LoVo (cell line): ENCODE measurements around the gene TRAM2.

ENCODE experiments used
- DNase-seq: peaks from one replicate; pipeline ENCODE4 v3.0.0-alpha.2; 2016; ENCODE audit warnings: low spot score

The TRAM2 gene

GRCh38 chr6:52546678-52547077 is 30.2 kb downstream of the TRAM2 start:
- DNase-seq = no peak

GRCh38 chr6:52546192-52546591 is 30.7 kb downstream of the TRAM2 start:
- DNase-seq = no peak

DNA sequence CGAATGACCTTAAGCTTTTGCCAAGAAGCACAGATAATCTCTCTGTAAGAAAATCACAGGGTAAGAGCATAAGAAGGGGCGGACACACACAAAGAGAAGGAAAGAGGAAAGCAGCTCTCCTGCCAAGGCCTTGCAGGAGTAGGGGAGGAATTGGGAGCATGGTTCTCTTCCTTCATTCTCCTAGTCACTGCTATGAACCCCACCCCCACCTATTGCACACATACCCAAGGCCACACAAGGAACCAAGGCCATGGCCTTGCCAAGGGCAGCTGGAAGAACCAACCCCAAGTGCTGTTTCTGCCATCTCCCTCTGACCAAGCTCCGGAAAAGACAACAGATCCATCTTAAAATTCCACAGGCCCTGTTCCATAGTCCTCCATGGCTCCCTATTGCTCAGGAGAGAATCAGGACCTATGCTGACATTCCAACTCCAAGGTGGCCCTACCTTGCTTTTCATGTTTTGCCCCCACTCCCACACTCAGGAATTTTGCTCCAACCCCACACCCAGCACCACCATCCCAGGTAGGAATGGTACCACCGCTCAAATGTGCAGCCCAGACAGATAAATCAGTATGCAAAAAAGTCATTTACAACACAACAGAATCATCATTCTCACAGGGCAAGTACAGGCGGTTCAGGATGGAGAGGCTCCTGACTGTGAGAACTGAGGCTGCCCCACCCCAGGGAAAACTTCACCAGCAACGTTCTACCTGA is 31.3 kb downstream of the TRAM2 start:
- no peak for DNase-seq

GRCh38 chr6:52544602-52545405 is 32.1 kb downstream of the TRAM2 start:
- no peak for DNase-seq

- no peak for DNase-seq
Observed at GRCh38 chr6:52543729-52544601, 32.9 kb downstream of the TRAM2 start.

DNA sequence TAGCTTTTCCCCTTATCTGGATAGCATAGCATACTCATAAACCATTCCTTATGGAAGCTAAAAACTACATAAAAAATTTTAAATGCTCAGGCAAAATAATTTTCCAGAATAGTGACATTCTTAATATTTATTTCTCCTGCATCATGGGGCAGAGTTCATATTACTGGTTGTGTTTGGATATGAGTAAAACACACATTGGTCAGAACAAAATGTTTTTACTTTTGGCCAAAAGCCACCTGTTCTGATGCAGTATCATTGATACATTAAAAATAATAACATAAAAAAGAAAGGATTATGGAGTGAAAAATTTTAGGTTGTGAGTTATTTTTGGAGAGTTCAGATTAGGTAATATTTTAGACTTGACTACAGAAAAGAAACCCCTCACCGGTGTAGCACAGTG is 33.6 kb downstream of the TRAM2 start:
- DNase-seq = no peak

DNA sequence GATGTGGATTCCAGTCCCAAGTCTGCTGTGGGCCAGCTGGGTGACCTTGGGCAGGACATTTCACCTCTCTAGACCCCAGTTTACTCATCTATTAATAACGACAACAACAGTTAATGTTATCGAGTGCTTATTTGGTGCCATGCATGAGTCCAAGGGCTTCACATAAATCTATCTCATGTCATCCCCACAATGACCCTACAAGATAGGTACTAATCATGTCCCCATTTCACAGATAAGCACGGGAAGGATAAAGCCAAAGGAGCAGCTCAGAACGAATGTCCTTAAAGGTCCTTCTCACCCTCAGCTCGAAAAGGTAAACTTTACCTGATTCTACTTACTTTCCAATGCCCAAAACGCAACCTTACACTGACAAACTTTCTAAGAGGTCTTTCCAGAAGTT is 35.7 kb downstream of the TRAM2 start:
- DNase-seq = no peak

DNA sequence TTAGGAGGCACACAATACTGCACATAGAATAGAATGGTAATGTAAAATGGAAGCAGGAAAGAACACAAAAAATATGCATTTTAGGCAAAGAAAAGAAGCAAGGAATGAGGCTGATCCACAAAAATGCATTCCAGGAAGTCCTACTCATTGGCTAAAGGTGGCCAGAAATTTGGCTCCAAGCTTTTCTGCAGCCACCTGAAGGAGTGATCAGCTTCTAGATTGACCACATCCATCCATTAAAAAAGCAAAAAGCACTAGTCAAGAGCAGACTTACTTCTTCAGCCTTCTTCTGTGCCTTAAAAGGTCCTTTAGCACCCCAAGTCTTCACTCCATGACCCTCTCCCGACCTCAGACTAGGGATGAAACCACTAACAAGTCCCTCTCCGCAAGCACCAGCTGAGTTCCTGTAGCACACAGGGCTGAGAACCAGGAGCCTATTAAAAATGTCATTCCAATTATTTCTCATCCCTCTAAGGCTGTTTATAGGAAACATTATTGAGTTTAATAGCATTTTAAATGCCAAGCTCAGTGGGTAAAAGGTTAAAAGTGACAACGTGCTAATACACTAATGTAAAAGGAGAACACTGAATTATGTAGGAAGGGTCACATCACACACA is 36.5 kb downstream of the TRAM2 start:
- no peak for DNase-seq

- no peak for DNase-seq
Observed at GRCh38 chr6:52539607-52540006, 37.3 kb downstream of the TRAM2 start.

DNA sequence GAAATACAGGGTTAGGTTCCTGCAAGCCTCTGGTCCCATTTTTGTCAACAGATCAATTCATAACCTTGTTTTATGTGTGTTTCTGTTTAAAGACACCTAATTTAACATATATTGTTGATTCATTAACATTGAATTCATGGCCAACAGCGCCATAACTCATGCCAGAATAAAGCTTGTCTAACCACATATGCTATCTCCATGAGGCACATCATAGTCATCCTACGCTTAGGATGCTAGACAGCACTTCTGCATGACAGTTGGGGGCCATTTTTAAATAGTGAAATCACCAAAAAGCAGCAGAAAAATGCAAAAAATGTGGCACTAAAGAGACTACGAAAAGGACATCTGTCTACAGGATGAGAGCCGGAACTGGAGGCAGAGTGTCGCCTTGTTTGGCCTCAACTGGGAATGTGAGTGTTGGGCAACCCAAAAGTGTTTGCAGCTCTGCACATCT is 37.9 kb downstream of the TRAM2 start:
- no peak for DNase-seq

DNA sequence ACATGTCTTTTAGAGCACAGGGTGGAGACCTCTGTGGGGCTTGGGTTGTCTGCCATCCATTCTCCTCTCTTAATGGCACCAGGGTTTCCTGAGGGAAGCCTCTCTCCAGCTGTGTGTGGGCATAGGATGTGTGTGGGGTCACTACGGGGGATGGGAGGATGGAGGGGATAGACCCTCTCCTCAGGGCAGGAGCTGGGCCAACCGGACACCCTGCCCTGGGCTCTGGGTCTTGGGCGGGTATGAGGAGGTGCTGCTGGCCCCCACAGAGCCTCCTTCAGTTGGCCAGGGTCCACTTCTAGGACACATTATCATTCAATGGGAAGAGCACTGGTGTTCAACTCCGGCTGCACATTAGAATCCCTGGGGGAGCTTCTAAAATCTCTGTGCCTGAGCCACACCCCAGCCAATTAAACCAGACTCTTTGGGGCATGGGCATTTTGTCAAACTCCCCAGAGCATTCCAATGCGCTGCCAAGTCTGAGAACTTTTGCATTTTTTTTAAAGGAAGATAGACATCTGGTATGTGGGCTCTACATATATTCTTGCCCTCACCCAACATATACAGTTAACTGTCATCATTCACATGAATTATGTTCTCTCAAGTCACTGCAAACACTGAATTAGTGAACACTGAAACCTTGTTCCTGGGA is 38.5 kb downstream of the TRAM2 start:
- DNase-seq = no peak

- no peak for DNase-seq
Observed at GRCh38 chr6:52537001-52537753, 39.7 kb downstream of the TRAM2 start.

DNA sequence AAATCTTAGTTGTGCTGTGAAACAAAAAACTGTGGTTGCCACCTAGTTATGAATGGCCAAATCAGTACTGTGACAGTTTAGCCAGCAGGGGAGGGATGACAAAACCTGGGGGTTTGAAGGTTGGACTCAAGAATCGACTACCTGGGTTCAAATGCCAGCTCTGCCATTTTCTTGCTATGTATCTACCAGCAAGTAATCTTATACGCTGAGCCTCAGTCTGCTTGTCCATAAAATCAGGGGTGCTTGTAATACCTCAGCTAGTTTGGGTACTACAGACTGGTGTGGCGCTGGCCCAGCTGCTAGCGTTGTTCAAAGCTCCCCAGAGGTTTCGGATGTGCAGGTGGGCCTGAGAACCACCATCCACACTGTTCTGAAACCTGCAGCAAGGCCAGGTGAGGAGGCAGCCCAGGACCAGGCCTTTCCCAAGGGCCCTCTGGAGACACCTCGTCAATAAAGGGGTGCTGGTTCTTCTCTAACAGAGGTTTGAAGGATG is 40.4 kb downstream of the TRAM2 start:
- DNase-seq = no peak

DNA sequence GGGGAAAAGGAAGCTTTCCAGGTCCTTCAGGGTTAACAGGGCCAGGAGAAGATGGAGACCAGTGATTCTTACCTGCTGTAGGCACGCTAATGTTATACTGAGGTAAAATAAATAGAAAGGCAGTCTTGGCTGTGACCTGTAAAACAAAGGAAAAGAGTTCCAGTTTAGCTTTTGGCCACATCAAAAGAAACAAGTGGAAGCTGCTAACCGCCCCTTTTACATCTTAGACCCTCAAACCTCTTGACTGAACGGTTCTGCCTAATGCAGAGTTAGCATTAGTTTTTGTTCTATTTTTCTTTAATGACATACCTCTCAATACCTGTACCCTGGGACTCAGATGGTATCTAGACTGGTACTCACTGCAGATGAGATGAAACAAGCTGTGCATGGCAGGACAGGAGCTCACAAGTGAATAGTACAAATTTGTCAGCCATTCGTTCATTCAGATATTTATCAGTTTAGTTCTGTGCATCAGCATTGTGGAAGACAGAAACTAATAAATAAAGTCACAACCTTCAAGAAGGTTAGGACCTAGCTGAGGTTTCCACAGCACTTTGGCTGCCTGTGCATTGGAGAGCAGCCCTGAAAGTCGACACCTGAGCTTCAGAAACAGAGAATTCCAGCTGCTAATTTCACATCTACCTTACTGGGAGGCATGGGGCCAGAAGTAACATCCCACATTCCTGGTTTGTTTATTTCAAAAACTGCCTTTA is 41.0 kb downstream of the TRAM2 start:
- DNase-seq = no peak

DNA sequence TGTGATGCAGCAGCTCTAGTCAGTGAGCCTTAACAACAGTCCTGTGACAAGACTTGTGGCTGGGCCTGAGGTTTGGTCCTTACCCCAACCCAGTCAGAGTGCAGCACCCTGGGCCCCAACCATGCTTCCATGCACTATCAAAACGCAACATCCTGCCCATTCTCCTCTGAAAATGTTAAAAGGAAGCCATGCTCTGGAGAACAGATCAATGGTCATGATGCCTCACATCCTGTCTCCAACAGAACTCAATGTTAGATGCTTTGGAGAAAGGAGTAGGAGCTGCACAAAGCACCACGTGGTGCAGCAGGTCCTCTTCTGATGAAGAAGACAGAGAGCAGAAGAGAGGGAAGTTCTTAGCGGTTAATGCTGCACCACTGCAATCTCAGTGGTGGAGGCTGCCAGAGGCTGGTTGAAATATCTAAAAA is 41.9 kb downstream of the TRAM2 start:
- no peak for DNase-seq

- no peak for DNase-seq
Observed at GRCh38 chr6:52534363-52534762, 42.5 kb downstream of the TRAM2 start.

GRCh38 chr6:52533491-52533890 is 43.4 kb downstream of the TRAM2 start:
- no peak for DNase-seq

GRCh38 chr6:52532457-52532856 is 44.4 kb downstream of the TRAM2 start:
- no peak for DNase-seq

- no peak for DNase-seq
Observed at GRCh38 chr6:52531834-52532233, 45.0 kb downstream of the TRAM2 start.

- DNase-seq = no peak
Observed at GRCh38 chr6:52531396-52531795, 45.5 kb downstream of the TRAM2 start.
